Endothelial cell of umbilical vein (primary cell): ENCODE data around the gene NME2. TPM values are rescaled to one million over a fixed set of nuclear protein-coding genes. Genes with fewer than 3 reads are reported as not detected.

Experiments used
- BruUV-seq: library from RNA; stranded (reverse); fragments of 400-500 nt; replicated peaks from 2 replicates; lab custom pipeline; 2021; lab: Mats Ljungman, UMichigan
- CTCF ChIA-PET: fragments of 300-600, 350-600 bp; sonication (Branson Sonifier 250); formaldehyde crosslinking; loops from one replicate; lab custom pipeline; 2021; ENCODE audit warnings: antibody characterized with exemption, inconsistent platforms; lab: Charles Lee
- POLR2A ChIA-PET: fragments of 300-600, 350-600 bp; sonication (Branson Sonifier 250); formaldehyde crosslinking; loops from one replicate; lab custom pipeline; 2021; ENCODE audit warnings: antibody characterized with exemption, inconsistent platforms; lab: Charles Lee
- DNase-seq: peaks from one replicate; pipeline ENCODE4 v3.0.0-alpha.2; 2011; ENCODE audit warnings: low read depth, low spot score
- FAIRE-seq: peaks from 2 replicates; lab custom pipeline; 2011; peaks lifted over from hg19 to GRCh38; lab: Jason Lieb, UNC
- H2AFZ ChIP-seq: 2 replicates; pipeline ENCODE4 v1.6.0; 2012; ENCODE audit warnings: low read depth, low read length, control low read depth, inconsistent platforms
- H3K27ac ChIP-seq: 2 replicates; pipeline ENCODE4 v1.5.1; 2011; ENCODE audit warnings: low read depth, mild to moderate bottlenecking, control low read depth, low read length, moderate library complexity; ENCODE audit not compliant: insufficient read depth
- H3K27me3 ChIP-seq, 2 experiments: 2 replicates each; pipeline versions ENCODE4 v1.6.0 to v1.6.1; 2011; ENCODE audit warnings: low read length in 2 of 2, mixed read lengths in 1 of 2; ENCODE audit not compliant: control insufficient read depth in 2 of 2, insufficient read depth in 2 of 2
- H3K36me3 ChIP-seq, 2 experiments: 2 replicates in 1 of 2; 3 replicates in 1 of 2; pipeline ENCODE4 v1.5.1; 2011; ENCODE audit warnings: low read length in 2 of 2, mild to moderate bottlenecking in 1 of 2, moderate library complexity in 1 of 2; ENCODE audit not compliant: control insufficient read depth in 2 of 2, insufficient read depth in 2 of 2; ENCODE audit errors: extremely low read depth in 1 of 2
- H3K4me1 ChIP-seq: 3 replicates; pipeline ENCODE4 v1.5.1; 2011; ENCODE audit warnings: mild to moderate bottlenecking, low read length; ENCODE audit not compliant: control insufficient read depth, insufficient read depth; ENCODE audit errors: extremely low read depth
- H3K4me2 ChIP-seq: 2 replicates; pipeline ENCODE4 v1.6.1; 2011; ENCODE audit warnings: low read length, control low read depth, mixed read lengths; ENCODE audit not compliant: insufficient read depth
- H3K4me3 ChIP-seq, 3 experiments: fragments of 200-600 bp in 1 of 3; sonication (generic), shearing (Covaris generic) in 1 of 3; replicated peaks in 1 of 3; 2 replicates each; pipeline ENCODE4 v1.5.1; 2011 to 2016; ENCODE audit warnings: control low read depth in 3 of 3, low read length in 3 of 3, mild to moderate bottlenecking in 2 of 3, inconsistent platforms in 1 of 3, low read depth in 1 of 3, moderate library complexity in 1 of 3; ENCODE audit not compliant: insufficient read depth in 1 of 3
- H3K79me2 ChIP-seq: 2 replicates; pipeline ENCODE4 v1.6.0; 2012; ENCODE audit warnings: low read length, inconsistent platforms; ENCODE audit not compliant: control insufficient read depth, insufficient read depth
- H3K9ac ChIP-seq: replicated peaks from 2 replicates; pipeline ENCODE3; 2011; ENCODE audit warnings: low read length, control low read depth; ENCODE audit not compliant: insufficient read depth; ENCODE audit errors: extremely low read depth
- H3K9me1 ChIP-seq: replicated peaks from 3 replicates; pipeline ENCODE4 v1.6.0; 2011; ENCODE audit warnings: mild to moderate bottlenecking, low read length; ENCODE audit not compliant: control insufficient read depth, insufficient read depth; ENCODE audit errors: extremely low read depth
- H3K9me3 ChIP-seq: replicated peaks from 2 replicates; pipeline ENCODE4 v1.5.1; 2012; ENCODE audit warnings: low read length, inconsistent platforms; ENCODE audit not compliant: control insufficient read depth, insufficient read depth
- H4K20me1 ChIP-seq: replicated peaks from 2 replicates; pipeline ENCODE3; 2011; ENCODE audit warnings: mild to moderate bottlenecking, low read length; ENCODE audit not compliant: control insufficient read depth, insufficient read depth; ENCODE audit errors: extremely low read depth
- CTCF ChIP-seq, 2 donors: IDR thresholded peaks; 1 replicate in 1 of 2; 2 replicates in 1 of 2; pipeline ENCODE4 v1.5.1; 2011; ENCODE audit warnings: low read length in 2 of 2, mild to moderate bottlenecking in 2 of 2, moderate library complexity in 2 of 2, control low read depth in 1 of 2, inconsistent platforms in 1 of 2, low read depth in 1 of 2; ENCODE audit not compliant: insufficient read depth in 1 of 2; ENCODE audit errors: extremely low read depth in 1 of 2
- EZH2 ChIP-seq: IDR thresholded peaks from 2 replicates; pipeline ENCODE4 v1.6.1; 2012; ENCODE audit warnings: borderline replicate concordance, low read depth, mild to moderate bottlenecking, moderate library complexity, low read length, inconsistent platforms; ENCODE audit not compliant: severe bottlenecking
- FOS ChIP-seq: IDR thresholded peaks from 2 replicates; pipeline ENCODE4 v1.6.1; 2011; ENCODE audit warnings: mild to moderate bottlenecking, low read length, moderate library complexity, borderline replicate concordance; ENCODE audit not compliant: insufficient read depth
- GATA2 ChIP-seq: IDR thresholded peaks from 2 replicates; pipeline ENCODE4 v1.7.0; 2011; ENCODE audit warnings: low read depth, mild to moderate bottlenecking, moderate library complexity, mixed read lengths, low read length; ENCODE audit not compliant: insufficient read length, insufficient read depth
- JUN ChIP-seq: IDR thresholded peaks from 2 replicates; pipeline ENCODE4 v1.6.1; 2011; ENCODE audit warnings: borderline replicate concordance, low read depth; ENCODE audit not compliant: insufficient read length, insufficient read depth
- MAX ChIP-seq: IDR thresholded peaks from 2 replicates; pipeline ENCODE4 v1.6.1; 2011; ENCODE audit not compliant: insufficient read depth, insufficient read length
- MYC ChIP-seq: IDR thresholded peaks from one replicate; pipeline ENCODE4 v1.6.1; 2011; ENCODE audit warnings: mild to moderate bottlenecking, low read depth, low read length
- POLR2A ChIP-seq: IDR thresholded peaks from 2 replicates; pipeline ENCODE4 v1.6.1; 2012; ENCODE audit warnings: low read depth, mild to moderate bottlenecking, control low read depth, low read length
- POLR2AphosphoS5 ChIP-seq: IDR thresholded peaks from 2 replicates; pipeline ENCODE4 v1.6.1; 2012; ENCODE audit warnings: low read depth, mild to moderate bottlenecking, control low read depth, low read length, moderate library complexity; ENCODE audit not compliant: insufficient read depth
- dilution Hi-C: fragments of 300-500 bp; cut with MboI; formaldehyde crosslinking; loops from one replicate; pipeline ENCODE4 v1.15.0; 2019; ENCODE audit warnings: low sequenced_read_pairs; ENCODE audit not compliant: extremely low pct_ligation_motif_present
- intact Hi-C: fragments of 100-400 bp; cut with micrococcal nuclease; formaldehyde crosslinking; loops from one replicate; pipeline ENCODE4 v1.10.0; 2022
- polyA plus RNA-seq, 4 experiments: library from polyadenylated mRNA; depleted of rRNA in 3 of 4; stranded (reverse) in 3 of 4; unstranded in 1 of 4; fragments of >200 nt; gene quantifications; 2 replicates each; pipeline versions ENCODE4 v1.2.1 to v1.2.3, GENCODE V29; 2011 to 2012; ENCODE audit warnings: missing spikeins in 1 of 4
- total RNA-seq: library from RNA; stranded (reverse); gene quantifications from 2 replicates; pipeline ENCODE4 v1.2.3, GENCODE V29; 2021

The NME2 gene
- total and polyA plus RNA-seq, 2 donors (not counting 3 experiments of a cell fraction or from before 2014, with no cell fraction given) = 555 to 833 TPM

- H3K36me3 ChIP-seq = peaks cover 4 to 8% of the 10 kb centered on the region in 2 experiments
- no peaks in the 10 kb centered on the region for H4K20me1 ChIP-seq
- no peak overlapping the region for H3K4me3 ChIP-seq
- no peak overlapping the region for H3K4me2 ChIP-seq
- no TSS peak for BruUV-seq
- TF ChIP-seq POLR2AphosphoS5 = no peak
- no peak for TF ChIP-seq POLR2A
- no peak for TF ChIP-seq EZH2
- no peak for TF ChIP-seq FOS
- TF ChIP-seq JUN = no peak
- no peak for TF ChIP-seq GATA2
- TF ChIP-seq MAX = no peak
- TF ChIP-seq MYC = no peak
- no peak for TF ChIP-seq CTCF (IDR thresholded peaks at IDR 0.05; ENCODE audit: extremely low read depth in 1 of 2, insufficient read depth in 1 of 2, low read depth in 1 of 2, low read length in 2 of 2)
- no peak overlapping the region for H2AFZ ChIP-seq
- no peaks in the 10 kb centered on the region for H3K27me3 ChIP-seq
- dilution Hi-C loops (no loop called here), intact Hi-C loops (loop anchor here (10.0 kb wide), 1 partner anchor 611 kb away; the partner anchor contains the start of gene SPATA20)
- H3K9ac ChIP-seq = no peak overlapping the region
- ChIA-PET CTCF (interaction anchor here (0.7 to 2.8 kb wide), 6 partner anchors 9 to 157 kb away, joined by 3 to 42 read pairs (median 6); partner anchors contain the start of genes NME2 and SPAG9), POLR2A (interaction anchor here (1.1 kb wide), 1 partner anchor 289 kb away, joined by 8 read pairs; the partner anchor contains the start of gene TOB1)
- no peaks in the 10 kb centered on the region for H3K9me1 ChIP-seq
- DNase-seq (no peak), FAIRE-seq (no peak)
- H3K9me3 ChIP-seq = no peaks in the 10 kb centered on the region
- H3K4me1 ChIP-seq = peaks cover 14% of the 10 kb centered on the region
- H3K27ac ChIP-seq = no peak overlapping the region
- peaks cover 54% of the 10 kb centered on the region for H3K79me2 ChIP-seq
Observed at GRCh38 chr17:51155416-51155815, 10.8 kb upstream of the NME2 start.
